Dermis blood vessel endothelial cell (primary cell): ENCODE results near the gene VSX2. TPM values are rescaled to one million over a fixed set of nuclear protein-coding genes. Genes with fewer than 3 reads are reported as not detected.

ENCODE experiments used
- DNase-seq: peaks from one replicate; pipeline ENCODE4 v3.0.0; 2010
- total RNA-seq: library from RNA; depleted of rRNA; stranded (reverse); fragments of >200 nt; gene quantifications from 2 replicates; pipeline ENCODE4 v1.2.3, GENCODE V29; 2014

Gene VSX2
- total RNA-seq, 1 donor from 2014 or later: not detected

DNA sequence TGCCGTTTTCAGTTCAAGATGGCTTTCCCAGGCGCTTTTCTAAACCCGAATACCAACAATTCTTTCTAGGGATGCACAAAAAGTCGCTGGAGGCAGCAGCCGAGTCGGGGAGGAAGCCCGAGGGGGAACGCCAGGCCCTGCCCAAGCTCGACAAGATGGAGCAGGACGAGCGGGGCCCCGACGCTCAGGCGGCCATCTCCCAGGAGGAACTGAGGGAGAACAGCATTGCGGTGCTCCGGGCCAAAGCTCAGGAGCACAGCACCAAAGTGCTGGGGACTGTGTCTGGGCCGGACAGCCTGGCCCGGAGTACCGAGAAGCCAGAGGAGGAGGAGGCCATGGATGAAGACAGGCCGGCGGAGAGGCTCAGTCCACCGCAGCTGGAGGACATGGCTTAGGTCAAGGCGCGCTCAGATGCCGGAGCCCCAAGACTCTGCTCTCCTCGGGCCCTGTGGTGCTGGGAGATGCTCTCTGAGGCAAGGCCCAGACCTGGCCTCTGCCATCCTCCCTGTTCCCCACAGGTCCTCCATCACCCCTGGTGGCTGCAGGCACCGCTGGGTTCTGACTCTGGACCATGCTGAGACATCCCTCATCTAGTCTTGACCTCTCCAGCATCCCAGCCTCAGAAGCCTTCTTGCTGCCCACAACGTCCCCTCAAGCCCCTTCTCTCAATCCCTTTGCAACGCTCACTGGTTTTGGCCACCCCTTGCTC, 21.4 kb downstream of the VSX2 start:
- no peak for DNase-seq

GRCh38 chr14:74261288-74261687, 22.0 kb downstream of the VSX2 start:
- no peak for DNase-seq

- DNase-seq: no peak
These were observed 22.8 kb downstream of the VSX2 start for GRCh38 chr14:74262076-74262475.

DNA sequence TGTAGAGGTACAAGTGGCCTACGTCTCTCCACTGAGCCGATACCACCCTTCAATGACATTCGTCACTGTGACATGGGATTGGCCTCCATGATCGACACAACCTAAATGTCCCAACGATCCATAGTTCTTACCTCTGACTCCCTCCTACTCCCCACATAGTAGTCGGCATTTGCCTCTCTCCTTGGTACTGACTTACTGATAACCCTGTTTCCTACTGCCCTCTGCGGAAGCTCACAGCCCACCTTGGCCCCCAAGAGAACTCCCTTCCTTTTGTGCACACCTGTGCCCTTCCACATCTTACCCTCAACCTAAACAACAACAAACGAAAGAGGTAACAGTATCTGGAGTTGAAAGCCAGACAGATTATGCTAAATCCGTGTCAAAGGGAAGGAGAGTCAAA, 23.9 kb downstream of the VSX2 start:
- DNase-seq: no peak

DNA sequence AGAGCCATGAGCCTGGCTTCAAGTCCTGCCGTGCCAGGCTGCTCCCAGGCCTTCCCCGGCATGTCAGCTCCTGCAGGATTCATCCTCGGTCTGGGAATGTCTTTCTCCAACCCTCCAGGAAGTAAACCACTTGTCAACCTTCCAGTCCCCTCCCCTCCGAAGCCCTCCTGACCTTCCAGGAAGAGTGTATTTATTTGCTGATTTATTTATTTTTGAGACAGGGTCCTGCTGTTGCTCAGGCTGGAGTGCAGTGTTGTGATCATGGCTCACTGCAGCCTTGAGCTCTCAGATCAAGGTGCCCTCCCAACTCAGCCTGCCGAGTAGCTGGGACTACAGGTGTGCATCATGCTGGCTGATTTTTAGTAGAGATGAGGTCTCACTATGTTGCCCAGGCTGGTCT, 24.7 kb downstream of the VSX2 start:
- no peak for DNase-seq

DNA sequence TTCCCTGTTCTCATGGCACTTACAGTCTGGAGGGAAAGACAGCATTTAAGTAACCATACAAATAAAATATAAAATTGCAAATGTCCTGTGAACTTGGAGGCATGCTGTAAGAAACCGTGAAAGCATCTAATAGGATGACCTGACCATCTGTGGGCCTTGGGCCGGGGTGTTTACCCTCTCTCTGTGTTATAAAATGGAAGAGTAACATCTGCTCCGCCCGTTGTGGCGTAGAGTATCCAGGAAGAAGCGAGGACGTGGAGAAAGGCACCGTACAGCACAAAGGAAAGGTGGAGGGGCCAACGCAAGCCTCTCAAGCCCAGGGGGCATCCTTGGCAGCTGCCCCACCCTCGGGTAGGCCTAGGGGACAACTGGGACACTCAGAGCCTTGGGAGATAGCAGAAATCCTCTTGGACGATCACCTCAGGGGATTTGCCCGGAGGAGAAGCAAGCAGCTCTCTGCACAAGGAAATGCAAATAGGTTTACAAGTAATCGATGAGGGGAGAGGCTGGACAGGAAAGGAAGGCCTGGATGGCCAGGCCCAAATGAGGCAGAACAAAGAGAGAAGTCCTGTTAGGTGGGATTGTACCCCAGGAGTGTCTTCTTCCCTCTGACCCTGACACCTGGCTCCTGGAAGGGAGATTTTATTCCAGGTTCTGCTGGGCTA, 26.2 kb downstream of the VSX2 start:
- DNase-seq: no peak

DNA sequence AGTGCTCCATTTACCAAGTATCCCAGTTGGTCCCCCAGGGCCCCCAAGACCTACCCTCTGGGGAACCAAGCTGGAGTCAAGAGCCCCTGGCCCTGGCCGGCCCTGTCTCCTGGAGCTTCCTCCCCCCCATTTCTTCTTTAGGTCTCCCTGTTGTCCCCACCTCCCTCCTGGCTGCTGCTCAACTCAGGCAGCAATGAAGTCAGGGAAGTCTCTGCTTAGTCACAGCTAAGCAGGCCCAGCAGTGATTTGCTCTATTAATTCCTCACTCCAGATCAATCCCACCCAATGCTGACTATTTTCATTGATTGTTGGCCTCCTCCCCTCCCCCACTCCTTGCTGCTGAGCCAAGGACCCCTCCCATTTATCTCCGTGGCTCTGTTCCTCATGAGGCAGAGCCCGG, 28.3 kb downstream of the VSX2 start:
- DNase-seq: no peak

GRCh38 chr14:74270382-74271177, 31.3 kb downstream of the VSX2 start:
- peak; percentile 39 for DNase-seq

DNA sequence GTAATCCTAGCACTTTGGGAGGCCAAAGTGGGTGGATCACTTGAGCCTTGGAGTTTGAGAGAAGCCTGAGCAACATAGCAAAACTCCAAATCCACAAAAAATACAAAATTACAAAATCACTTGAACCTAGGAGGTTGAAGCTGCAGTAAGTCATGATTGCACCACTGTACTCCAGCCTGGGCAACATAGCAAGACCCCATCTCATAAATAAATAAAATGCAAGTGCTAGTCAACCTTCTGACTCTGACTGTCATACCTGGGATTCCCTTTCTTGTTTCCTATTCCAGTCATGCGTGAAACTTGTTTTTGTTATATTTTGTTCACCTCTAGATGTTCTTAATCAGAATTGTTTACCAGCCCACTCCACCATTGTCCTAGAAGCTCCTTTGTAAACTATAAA, 32.1 kb downstream of the VSX2 start:
- DNase-seq: no peak

- no peak for DNase-seq
These were observed 36.1 kb downstream of the VSX2 start for GRCh38 chr14:74275241-74275841.

GRCh38 chr14:74278080-74278479, 38.8 kb downstream of the VSX2 start:
- no peak for DNase-seq

DNA sequence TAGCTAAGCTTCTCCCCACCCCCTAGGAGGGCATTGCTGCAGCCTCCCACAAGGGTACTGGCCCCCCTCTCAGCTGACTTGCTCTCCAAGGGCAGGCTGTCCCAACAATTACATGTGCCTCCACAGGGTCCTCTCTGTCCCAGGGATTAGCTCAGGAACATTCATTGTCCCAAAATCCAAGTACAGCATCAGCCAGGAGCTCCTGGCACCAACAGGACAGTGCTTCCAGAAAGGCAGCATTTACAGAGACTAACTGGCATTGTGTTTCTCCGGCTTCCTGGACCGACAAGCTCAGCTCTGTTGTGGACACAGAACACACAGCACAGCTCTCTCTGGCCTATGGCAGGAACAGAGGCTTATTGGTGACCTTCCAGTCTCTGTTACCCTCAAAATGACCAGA, 41.8 kb downstream of the VSX2 start:
- DNase-seq: no peak

DNA sequence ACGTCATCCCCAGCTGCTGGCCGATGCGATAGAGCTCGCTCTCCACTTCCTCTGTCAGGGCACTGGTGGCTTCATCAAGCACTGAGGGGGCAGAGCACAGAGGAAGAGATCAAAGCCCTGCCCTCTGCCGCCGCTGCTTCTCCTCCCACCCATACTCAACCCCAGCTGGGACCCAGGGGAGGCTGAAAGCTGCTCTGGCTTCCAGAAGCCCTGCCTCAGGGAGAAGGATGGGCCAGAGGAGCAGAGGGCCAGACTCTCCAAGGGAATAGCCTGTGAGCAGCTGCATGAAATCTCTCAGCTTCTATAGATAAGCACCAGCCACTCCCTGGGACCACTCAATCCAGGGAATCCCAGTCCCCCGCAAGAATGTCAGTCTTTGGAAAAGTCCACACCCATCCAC, 47.5 kb downstream of the VSX2 start:
- DNase-seq: no peak

DNA sequence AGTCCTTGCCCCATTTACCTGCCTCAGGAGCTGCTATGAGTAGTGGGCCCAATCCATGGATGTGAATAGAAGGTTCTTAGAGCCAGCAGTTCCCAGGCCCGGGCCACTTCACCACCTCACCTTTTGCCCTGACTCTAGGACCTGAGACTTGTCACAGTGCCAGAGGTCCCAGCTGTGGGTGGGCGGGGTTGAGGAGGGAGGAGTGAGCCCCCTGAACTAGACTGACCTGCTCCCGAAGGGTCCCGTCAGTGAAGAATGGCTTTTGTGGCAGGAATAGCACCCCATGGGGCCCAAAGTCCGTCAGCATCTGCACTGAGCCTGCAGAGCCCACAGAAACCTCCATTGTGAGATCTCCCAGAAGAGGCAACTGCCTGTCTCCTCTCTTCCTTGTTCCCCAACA, 50.6 kb downstream of the VSX2 start:
- DNase-seq: no peak

DNA sequence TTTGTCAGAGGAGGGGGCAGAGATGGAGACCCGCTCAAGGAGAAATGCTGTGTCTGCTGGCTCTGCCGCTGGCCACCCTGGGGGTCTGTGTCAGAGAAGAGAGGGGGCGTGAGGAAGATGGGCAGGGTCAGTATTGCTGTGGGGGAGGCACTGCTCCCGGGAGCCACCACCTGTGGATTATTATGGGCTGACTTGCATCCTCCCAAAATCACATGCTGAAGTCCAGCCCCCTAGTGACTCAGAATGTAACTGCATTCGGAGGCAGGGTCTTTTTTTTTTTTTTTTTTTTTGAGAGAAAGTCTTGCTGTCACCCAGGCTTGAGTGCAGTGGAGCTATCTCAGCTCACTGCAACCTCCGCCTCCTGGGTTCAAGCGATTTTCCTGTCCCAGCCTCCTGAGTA, 51.2 kb downstream of the VSX2 start:
- peak; percentile 50 for DNase-seq

GRCh38 chr14:74292061-74292460, 52.8 kb downstream of the VSX2 start:
- no peak for DNase-seq

GRCh38 chr14:74293606-74294005, 54.4 kb downstream of the VSX2 start:
- DNase-seq: no peak

GRCh38 chr14:74296037-74296467, 56.8 kb downstream of the VSX2 start:
- no peak for DNase-seq

GRCh38 chr14:74297986-74298385, 58.7 kb downstream of the VSX2 start:
- no peak for DNase-seq

DNA sequence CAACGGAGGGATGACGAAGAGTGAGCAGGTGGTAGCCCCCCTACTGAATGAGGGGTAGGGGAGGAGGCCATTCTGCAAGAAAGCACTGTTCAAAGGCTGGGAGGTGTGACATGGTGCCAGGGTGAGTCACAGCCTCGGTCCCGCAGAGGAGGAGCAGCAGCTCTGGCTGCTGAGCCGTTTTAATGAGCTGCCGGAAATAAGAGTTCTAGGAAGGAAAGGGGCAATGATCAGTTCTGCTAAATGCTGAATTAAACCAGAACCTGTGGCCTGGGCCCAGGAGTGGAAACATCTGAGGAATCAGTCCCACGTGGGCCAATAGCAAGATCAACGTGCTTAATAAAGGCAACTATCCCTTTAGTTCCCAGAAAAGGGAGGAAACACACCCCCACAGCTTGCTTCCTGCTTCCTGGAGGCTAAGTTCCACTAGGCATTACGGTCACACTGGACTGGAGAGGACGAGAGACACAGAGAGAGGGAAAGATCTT, 59.9 kb downstream of the VSX2 start:
- DNase-seq: peak; percentile 88

DNA sequence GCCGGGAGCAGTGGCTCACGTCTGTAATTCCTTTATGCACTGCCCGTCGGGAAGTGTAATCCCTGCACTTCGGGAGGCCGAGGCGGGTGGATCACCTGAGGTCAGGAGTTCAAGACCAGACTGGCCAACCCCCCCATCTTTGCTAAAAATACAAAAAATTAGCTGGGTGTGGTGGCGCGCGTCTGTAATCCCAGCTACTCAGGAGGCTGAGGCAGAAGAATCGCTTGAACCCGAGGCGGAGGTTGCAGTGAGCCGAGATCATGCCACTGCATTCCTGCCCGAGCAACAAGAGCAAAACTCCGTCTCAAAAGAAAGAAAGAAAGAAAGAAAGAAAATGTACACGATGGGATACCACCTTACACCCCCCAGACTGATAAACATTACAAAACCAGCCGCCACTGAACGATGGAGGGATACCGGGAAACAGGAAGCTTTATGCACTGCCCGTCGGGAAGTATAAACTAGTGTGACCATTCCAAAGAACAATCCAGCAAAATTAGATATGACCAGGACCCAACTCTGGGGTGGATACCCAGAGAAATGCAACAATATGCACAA, 62.4 kb downstream of the VSX2 start:
- DNase-seq: no peak

DNA sequence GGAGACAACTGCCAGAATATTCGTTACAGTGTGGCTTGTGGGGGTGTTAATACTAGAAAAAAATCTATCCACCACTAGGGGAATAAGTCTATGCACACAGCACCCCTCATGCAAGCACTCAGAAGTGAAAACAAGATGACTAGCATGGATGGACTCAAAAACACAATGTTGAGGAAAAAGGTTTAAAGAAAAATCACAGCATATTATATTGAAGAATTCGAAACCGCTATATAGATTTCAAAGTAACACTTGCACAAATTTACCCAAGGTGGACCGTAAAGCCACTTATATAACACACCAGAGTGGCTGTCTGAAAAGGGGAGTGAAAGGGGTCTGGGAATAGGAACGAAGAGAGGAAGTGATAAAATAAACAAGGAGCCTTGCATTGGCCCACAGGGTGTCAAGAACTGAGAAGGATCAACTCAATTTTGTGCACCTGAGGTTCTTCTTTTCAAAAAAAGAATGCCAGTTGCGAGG, 62.9 kb downstream of the VSX2 start:
- peak; percentile 69 for DNase-seq
